Duodenal mucosa (tissue), 2 donors: ENCODE results near the gene TSHB.

ENCODE experiments used
- H3K27ac ChIP-seq: one replicate; pipeline ENCODE4 v1.7.0; 2013; ENCODE audit warnings: low read depth, low read length
- H3K27me3 ChIP-seq, 2 donors: one replicate each; pipeline ENCODE4 v1.7.0; 2013; ENCODE audit warnings: low read length in 2 of 2, control low read depth in 1 of 2; ENCODE audit not compliant: insufficient read depth in 2 of 2, control insufficient read depth in 1 of 2
- H3K36me3 ChIP-seq, 2 donors: one replicate each; pipeline ENCODE4 v1.7.0; 2013; ENCODE audit warnings: low read length in 2 of 2, control low read depth in 1 of 2; ENCODE audit not compliant: insufficient read depth in 2 of 2, control insufficient read depth in 1 of 2
- H3K4me1 ChIP-seq, 2 donors: one replicate each; pipeline ENCODE4 v1.7.0; 2013; ENCODE audit warnings: low read length in 2 of 2, control low read depth in 1 of 2; ENCODE audit not compliant: insufficient read depth in 2 of 2, control insufficient read depth in 1 of 2
- H3K4me3 ChIP-seq, 2 donors: one replicate each; pipeline ENCODE4 v1.7.0; 2013; ENCODE audit warnings: low read length in 2 of 2, low read depth in 1 of 2
- H3K9ac ChIP-seq, 2 donors: one replicate each; pipeline ENCODE4 v1.7.0; 2013; ENCODE audit warnings: low read length in 2 of 2, low read depth in 1 of 2
- H3K9me3 ChIP-seq, 2 donors: one replicate each; pipeline ENCODE4 v1.7.0; 2013; ENCODE audit warnings: low read length in 2 of 2, control low read depth in 1 of 2; ENCODE audit not compliant: control insufficient read depth in 1 of 2

TSHB gene

DNA sequence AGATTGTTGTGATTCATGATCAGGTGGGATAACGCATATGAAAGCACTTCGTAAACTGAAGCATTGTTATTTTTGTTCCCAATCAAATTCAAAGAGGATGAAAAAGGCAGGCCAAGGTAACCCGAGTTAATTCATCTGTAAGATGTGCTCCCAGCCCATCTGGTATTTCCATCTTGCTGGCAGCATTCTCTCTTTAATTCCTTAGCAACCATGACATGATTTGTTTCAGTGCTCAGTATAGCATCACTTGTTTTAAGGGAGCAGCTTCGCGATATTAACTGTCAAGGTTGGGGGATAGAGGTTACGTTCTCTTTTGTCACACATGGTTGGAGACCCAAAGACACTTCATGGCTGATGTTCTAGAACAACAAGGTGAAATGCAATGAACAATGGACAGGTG lies 53.3 kb downstream of the TSHB start:
- Histone ChIP-seq H3K4me3 (no peak overlapping the region), H3K27ac (no peak overlapping the region), H3K9ac (no peak overlapping the region), H3K9me3 (no peaks in the 10 kb centered on the region), H3K36me3 (no peaks in the 10 kb centered on the region), H3K27me3 (no peaks in the 10 kb centered on the region), H3K4me1 (peaks cover 0 to 4% of the 10 kb centered on the region in 2 donors)
